GM23338 (cell line): ENCODE data around the gene FHAD1.

Experiments used
- CREB1 ChIP-seq: fragments of 250-450 bp; sonication (Bioruptor Pico); IDR thresholded peaks from 2 replicates; pipeline ENCODE4 v1.5.0; 2020; ENCODE audit warnings: low read depth, mild to moderate bottlenecking, moderate library complexity
- CTCF ChIP-seq, 2 experiments: fragments of 200-600 bp in 1 of 2; sonication (generic) in 1 of 2; conservative IDR thresholded peaks; 2 replicates each; pipeline versions ENCODE4 v1.5.1 to v1.6.1; 2016 to 2017; ENCODE audit warnings: antibody characterized with exemption in 2 of 2, low read depth in 2 of 2, mild to moderate bottlenecking in 2 of 2, moderate library complexity in 1 of 2
- EZH2 ChIP-seq: fragments of 200-600 bp; sonication (generic); IDR thresholded peaks from one replicate; pipeline ENCODE4 v1.8.0; 2017; ENCODE audit warnings: antibody characterized with exemption, mild to moderate bottlenecking, low read depth; ENCODE audit not compliant: unreplicated experiment
- EZH2phosphoT487 ChIP-seq: fragments of 200-600 bp; sonication (generic); IDR thresholded peaks from one replicate; pipeline ENCODE4 v1.8.1; 2018; ENCODE audit warnings: antibody characterized with exemption; ENCODE audit not compliant: unreplicated experiment
- NANOG ChIP-seq: IDR thresholded peaks from 2 replicates; pipeline ENCODE4 v1.6.1; 2016; ENCODE audit warnings: antibody characterized with exemption, borderline replicate concordance
- POLR2AphosphoS5 ChIP-seq: IDR thresholded peaks from 2 replicates; pipeline ENCODE4 v1.6.1; 2016; ENCODE audit warnings: antibody characterized with exemption, low read depth
- STAT1 ChIP-seq: IDR thresholded peaks from one replicate; pipeline ENCODE4 v1.6.1; 2016; ENCODE audit warnings: antibody characterized with exemption; ENCODE audit not compliant: unreplicated experiment
- ZNF114 ChIP-seq: fragments of 250-450 bp; sonication (Bioruptor Pico); IDR thresholded peaks from 2 replicates; pipeline ENCODE4 v1.5.0; 2020; ENCODE audit warnings: mild to moderate bottlenecking, moderate library complexity
- TF ChIP-seq, protein P1 (sequence below): IDR thresholded peaks from one replicate; pipeline ENCODE4 v1.6.1; 2018; ENCODE audit warnings: antibody characterized with exemption; ENCODE audit not compliant: unreplicated experiment
- TF ChIP-seq, protein P2 (sequence below): IDR thresholded peaks from 2 replicates; pipeline ENCODE4 v1.6.1; 2016; ENCODE audit warnings: antibody characterized with exemption

- TF ChIP-seq EZH2phosphoT487 (no peak), EZH2 (no peak), CTCF (conservative IDR thresholded peaks at IDR 0.05; ENCODE audit: low read depth in 2 of 2) (no peak), POLR2AphosphoS5 (no peak), ZNF114 (CRISPR knock-in tag) (no peak), NANOG (no peak), STAT1 (no peak), CREB1 (CRISPR knock-in tag) (no peak)
- TF ChIP-seq, protein P1, sequence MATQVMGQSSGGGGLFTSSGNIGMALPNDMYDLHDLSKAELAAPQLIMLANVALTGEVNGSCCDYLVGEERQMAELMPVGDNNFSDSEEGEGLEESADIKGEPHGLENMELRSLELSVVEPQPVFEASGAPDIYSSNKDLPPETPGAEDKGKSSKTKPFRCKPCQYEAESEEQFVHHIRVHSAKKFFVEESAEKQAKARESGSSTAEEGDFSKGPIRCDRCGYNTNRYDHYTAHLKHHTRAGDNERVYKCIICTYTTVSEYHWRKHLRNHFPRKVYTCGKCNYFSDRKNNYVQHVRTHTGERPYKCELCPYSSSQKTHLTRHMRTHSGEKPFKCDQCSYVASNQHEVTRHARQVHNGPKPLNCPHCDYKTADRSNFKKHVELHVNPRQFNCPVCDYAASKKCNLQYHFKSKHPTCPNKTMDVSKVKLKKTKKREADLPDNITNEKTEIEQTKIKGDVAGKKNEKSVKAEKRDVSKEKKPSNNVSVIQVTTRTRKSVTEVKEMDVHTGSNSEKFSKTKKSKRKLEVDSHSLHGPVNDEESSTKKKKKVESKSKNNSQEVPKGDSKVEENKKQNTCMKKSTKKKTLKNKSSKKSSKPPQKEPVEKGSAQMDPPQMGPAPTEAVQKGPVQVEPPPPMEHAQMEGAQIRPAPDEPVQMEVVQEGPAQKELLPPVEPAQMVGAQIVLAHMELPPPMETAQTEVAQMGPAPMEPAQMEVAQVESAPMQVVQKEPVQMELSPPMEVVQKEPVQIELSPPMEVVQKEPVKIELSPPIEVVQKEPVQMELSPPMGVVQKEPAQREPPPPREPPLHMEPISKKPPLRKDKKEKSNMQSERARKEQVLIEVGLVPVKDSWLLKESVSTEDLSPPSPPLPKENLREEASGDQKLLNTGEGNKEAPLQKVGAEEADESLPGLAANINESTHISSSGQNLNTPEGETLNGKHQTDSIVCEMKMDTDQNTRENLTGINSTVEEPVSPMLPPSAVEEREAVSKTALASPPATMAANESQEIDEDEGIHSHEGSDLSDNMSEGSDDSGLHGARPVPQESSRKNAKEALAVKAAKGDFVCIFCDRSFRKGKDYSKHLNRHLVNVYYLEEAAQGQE, result no peak
- TF ChIP-seq, protein P2, sequence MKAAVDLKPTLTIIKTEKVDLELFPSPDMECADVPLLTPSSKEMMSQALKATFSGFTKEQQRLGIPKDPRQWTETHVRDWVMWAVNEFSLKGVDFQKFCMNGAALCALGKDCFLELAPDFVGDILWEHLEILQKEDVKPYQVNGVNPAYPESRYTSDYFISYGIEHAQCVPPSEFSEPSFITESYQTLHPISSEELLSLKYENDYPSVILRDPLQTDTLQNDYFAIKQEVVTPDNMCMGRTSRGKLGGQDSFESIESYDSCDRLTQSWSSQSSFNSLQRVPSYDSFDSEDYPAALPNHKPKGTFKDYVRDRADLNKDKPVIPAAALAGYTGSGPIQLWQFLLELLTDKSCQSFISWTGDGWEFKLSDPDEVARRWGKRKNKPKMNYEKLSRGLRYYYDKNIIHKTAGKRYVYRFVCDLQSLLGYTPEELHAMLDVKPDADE, result no peak
Measured at GRCh38 chr1:15332525-15332924, 85.5 kb downstream of the FHAD1 start.
